Measurements from ENCODE around the gene RAB44. TPM values are rescaled to one million over a fixed set of nuclear protein-coding genes. Genes with fewer than 3 reads are reported as not detected.

The RAB44 gene, protein sequence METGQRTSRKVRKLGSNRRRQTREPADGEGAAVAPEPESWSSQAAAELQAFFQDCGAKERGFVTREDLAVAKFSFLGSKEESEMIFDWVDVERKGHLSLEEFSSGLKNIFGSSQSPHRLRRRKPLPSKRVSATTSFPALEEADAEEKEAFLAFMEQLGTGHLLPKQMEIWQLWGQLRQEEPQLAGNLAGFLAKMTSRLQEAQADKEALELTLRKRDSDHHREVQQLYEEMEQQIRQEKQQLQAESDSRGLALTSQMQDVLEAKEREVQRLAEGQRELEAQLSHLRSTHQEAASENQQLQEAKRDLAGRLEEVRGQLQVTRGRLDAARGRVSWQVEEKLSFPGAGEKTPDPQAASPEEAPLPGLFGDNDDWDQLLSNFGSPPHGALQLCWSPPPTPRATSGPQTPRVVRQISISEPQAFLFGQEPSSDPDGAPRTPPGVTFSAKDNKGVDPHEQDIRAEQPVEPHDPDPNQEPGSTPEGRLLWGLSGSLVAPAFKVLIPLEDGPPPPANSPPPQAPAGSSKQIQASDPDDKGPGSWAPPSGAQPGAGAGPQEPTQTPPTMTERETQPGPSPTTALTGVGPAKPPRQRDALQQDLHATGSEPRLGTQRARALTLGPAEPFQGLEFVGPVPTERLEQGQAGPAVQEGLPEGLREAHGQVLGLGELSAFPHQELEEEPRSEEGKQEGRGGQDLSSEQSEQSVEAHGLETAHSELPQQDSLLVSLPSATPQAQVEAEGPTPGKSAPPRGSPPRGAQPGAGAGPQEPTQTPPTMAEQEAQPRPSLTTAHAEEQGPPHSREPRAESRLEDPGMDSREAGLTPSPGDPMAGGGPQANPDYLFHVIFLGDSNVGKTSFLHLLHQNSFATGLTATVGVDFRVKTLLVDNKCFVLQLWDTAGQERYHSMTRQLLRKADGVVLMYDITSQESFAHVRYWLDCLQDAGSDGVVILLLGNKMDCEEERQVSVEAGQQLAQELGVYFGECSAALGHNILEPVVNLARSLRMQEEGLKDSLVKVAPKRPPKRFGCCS
- 0.04 TPM in 1 of 2 replicates, not detected in the other for total RNA-seq (2021)
- long read RNA-seq = 0 reads

DNA sequence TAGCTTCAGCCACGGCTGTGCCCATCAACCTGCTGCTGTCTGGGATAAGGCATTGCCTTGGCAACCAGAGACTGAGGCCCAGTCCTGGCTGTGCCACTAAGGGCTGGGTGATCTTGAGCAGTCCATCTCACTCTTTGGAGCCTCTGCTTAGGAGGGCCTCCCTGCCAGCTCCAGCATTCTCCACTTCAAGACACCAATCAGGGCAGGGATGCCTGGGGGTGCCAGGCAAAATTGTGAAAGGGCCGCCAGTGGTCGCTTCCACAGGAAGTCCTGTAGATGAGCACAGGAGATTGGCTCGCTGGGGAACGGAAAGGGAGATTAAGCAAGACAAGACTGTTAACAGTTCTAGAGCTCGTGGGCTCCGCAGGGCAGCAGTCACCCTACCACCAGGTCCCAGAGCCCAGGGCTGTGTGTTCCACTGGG lies at the start of gene RAB44:
Gene RAB44, plus strand, starts transcription at position 346 of the 423 bp plus-strand sequence. CDS start 6,410 bp downstream, outside the sequence.
- no peak within 1 kb of the TSS for H2BK20ac ChIP-seq (ENCODE audit: low read depth, low read length, poor library complexity, severe bottlenecking)
- no peak within 1 kb of the TSS for H3K27ac ChIP-seq (ENCODE audit: insufficient read length, low read depth, low read length)
- no peaks in the 10 kb centered on the region for H3K23me2 ChIP-seq (ENCODE audit: insufficient read length, low read depth, low read length, poor library complexity, severe bottlenecking)
- H4K5ac ChIP-seq (ENCODE audit: insufficient read length, low read depth, low read length) = no peak within 1 kb of the TSS
- no peak within 1 kb of the TSS for H4K8ac ChIP-seq (replicated peaks; ENCODE audit: insufficient read length, low read depth, low read length)
- H3K4me1 ChIP-seq (ENCODE audit: insufficient read depth, low read length) = no peaks in the 10 kb centered on the region
- no peak within 1 kb of the TSS for H2AFZ ChIP-seq (ENCODE audit: low read length)
- H3K9me3 ChIP-seq (ENCODE audit: control insufficient read depth, low read depth, low read length) = no peaks in the 10 kb centered on the region
- no peak within 1 kb of the TSS for H3T11ph ChIP-seq (ENCODE audit: low read length)
- no peak within 1 kb of the TSS for H3K4me2 ChIP-seq (ENCODE audit: insufficient read depth, insufficient read length, low read length)
- no peak within 1 kb of the TSS for H3K9ac ChIP-seq (ENCODE audit: extremely low read depth, insufficient read length, low read length)
- no peak within 1 kb of the TSS for H2BK120ac ChIP-seq (ENCODE audit: low read depth, low read length, poor library complexity, severe bottlenecking)
- no peak within 1 kb of the TSS for H3K56ac ChIP-seq (ENCODE audit: insufficient read length, low read depth, low read length)
- H3K4me3 Mint-ChIP-seq = no peak within 1 kb of the TSS; a peak in 1 of 5 replicates
- no peak within 1 kb of the TSS for H3K23ac ChIP-seq (ENCODE audit: insufficient read length, low read depth, low read length)
- no peak within 1 kb of the TSS for H2AK5ac ChIP-seq (ENCODE audit: insufficient read length, low read length)
- H2BK15ac ChIP-seq (ENCODE audit: low read depth, low read length) = no peak within 1 kb of the TSS
- H3K27me3 Mint-ChIP-seq (ENCODE audit: low read depth) = peaks cover 3% of the 10 kb centered on the region; the same call in 1 of the 2 replicates
- no CpG with 5 or more reads among the region's 7 CpGs for WGBS (ENCODE audit: extremely low coverage, insufficient read length, low lambda C conversion rate)
- H2BK12ac ChIP-seq (ENCODE audit: insufficient read length, low read depth, low read length) = no peak within 1 kb of the TSS
- no peak within 1 kb of the TSS for H3K18ac ChIP-seq (ENCODE audit: insufficient read length, low read depth, low read length)
- no peak within 1 kb of the TSS for H2BK5ac ChIP-seq (ENCODE audit: insufficient read length, low read length)
- H3K4me1 Mint-ChIP-seq = peaks cover 0 to 4% of the 10 kb centered on the region in 2 experiments; a peak in 1 of 4 replicates
- no peaks in the 10 kb centered on the region for H3K27me3 ChIP-seq (ENCODE audit: insufficient read depth, low read length)
- H3K27ac Mint-ChIP-seq = no peak within 1 kb of the TSS
- DNase-seq = peak; percentile 18
- no peak within 1 kb of the TSS; the same call in 1 of the 2 replicates for H3K14ac ChIP-seq (ENCODE audit: insufficient read depth, low read length)
- no peaks in the 10 kb centered on the region for H3K9me3 Mint-ChIP-seq
- no peaks in the 10 kb centered on the region for H3K79me1 ChIP-seq (ENCODE audit: insufficient read depth, low read depth, low read length, poor library complexity, severe bottlenecking)
- no peaks in the 10 kb centered on the region for H3K36me3 Mint-ChIP-seq (ENCODE audit: insufficient read depth in 1 of 3, low read depth in 3 of 3)
- H3K79me2 ChIP-seq (ENCODE audit: insufficient read depth, low read length) = no peaks in the 10 kb centered on the region
- H4K91ac ChIP-seq (ENCODE audit: insufficient read length, low read depth, low read length) = no peak within 1 kb of the TSS
- H3K4ac ChIP-seq (ENCODE audit: low read depth, low read length) = no peak within 1 kb of the TSS
- TF ChIP-seq, protein P1, sequence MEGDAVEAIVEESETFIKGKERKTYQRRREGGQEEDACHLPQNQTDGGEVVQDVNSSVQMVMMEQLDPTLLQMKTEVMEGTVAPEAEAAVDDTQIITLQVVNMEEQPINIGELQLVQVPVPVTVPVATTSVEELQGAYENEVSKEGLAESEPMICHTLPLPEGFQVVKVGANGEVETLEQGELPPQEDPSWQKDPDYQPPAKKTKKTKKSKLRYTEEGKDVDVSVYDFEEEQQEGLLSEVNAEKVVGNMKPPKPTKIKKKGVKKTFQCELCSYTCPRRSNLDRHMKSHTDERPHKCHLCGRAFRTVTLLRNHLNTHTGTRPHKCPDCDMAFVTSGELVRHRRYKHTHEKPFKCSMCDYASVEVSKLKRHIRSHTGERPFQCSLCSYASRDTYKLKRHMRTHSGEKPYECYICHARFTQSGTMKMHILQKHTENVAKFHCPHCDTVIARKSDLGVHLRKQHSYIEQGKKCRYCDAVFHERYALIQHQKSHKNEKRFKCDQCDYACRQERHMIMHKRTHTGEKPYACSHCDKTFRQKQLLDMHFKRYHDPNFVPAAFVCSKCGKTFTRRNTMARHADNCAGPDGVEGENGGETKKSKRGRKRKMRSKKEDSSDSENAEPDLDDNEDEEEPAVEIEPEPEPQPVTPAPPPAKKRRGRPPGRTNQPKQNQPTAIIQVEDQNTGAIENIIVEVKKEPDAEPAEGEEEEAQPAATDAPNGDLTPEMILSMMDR (conservative IDR thresholded peaks at IDR 0.05) = no peak
- no peaks in the 10 kb centered on the region for H4K20me1 ChIP-seq (ENCODE audit: control insufficient read depth, insufficient read depth, insufficient read length)
